ENCODE measurements around the gene CHAF1A.

GRCh38 chr19:4388337-4389063 lies 13.9 kb upstream of the CHAF1A start:
- TF ChIP-seq CTCF (conservative IDR thresholded peaks at IDR 0.05; ENCODE audit: low read depth, low read length), result no peak
- TF ChIP-seq RFX5 (IDR thresholded peaks at IDR 0.05; ENCODE audit: low read depth, low read length), result no peak
- no peak for TF ChIP-seq RCOR1 (IDR thresholded peaks at IDR 0.05; ENCODE audit: insufficient replicate concordance, low read length)
- TF ChIP-seq POLR2A (IDR thresholded peaks at IDR 0.05; ENCODE audit: low read depth, low read length), result no peak
- TF ChIP-seq CEBPB (IDR thresholded peaks at IDR 0.05; ENCODE audit: low read depth, low read length), result no peak
- no peak for TF ChIP-seq RAD21 (IDR thresholded peaks at IDR 0.05; ENCODE audit: low read length)
